Stimulated activated CD8-positive, alpha-beta memory T cell treated with anti-CD3 and anti-CD28 coated beads, Interleukin-12 subunit alpha, Interleukin-12 subunit beta, amount 100 ng/mL, for 24 hours (primary cell): ENCODE measurements around the gene RSPO4.

Source experiments
- DNase-seq: peaks from one replicate; pipeline ENCODE4 v3.0.0-alpha.2; 2020; ENCODE audit errors: extremely low read depth

Gene RSPO4

GRCh38 chr20:910132-910869 lies 91.8 kb downstream of the RSPO4 start:
- DNase-seq: no peak

- no peak for DNase-seq
Measured at GRCh38 chr20:909641-910040, 92.5 kb downstream of the RSPO4 start.
